Bronchial epithelial cell (primary cell): ENCODE data around the gene HOXC5. TPM values are rescaled to one million over a fixed set of nuclear protein-coding genes. Genes with fewer than 3 reads are reported as not detected.
A peak's percentile ranks its signal among the peaks of the same experiment; 100 is the strongest.

Source experiments
- DNase-seq: peaks from one replicate; pipeline ENCODE4 v3.0.0-alpha.2; 2010; ENCODE audit warnings: low read depth
- FAIRE-seq: peaks from 2 replicates; lab custom pipeline; 2011; peaks lifted over from hg19 to GRCh38; lab: Jason Lieb, UNC
- H3K27me3 ChIP-seq: 2 replicates; pipeline ENCODE4 v1.5.1; 2011; ENCODE audit warnings: low read length; ENCODE audit not compliant: control insufficient read depth, insufficient read depth
- H3K36me3 ChIP-seq: 2 replicates; pipeline ENCODE4 v1.5.1; 2011; ENCODE audit warnings: low read length; ENCODE audit not compliant: control insufficient read depth, insufficient read depth
- H3K4me3 ChIP-seq: 2 replicates; pipeline ENCODE4 v1.5.1; 2011; ENCODE audit warnings: mild to moderate bottlenecking, low read depth, low read length, control low read depth
- CTCF ChIP-seq: IDR thresholded peaks from 2 replicates; pipeline ENCODE4 v1.5.1; 2011; ENCODE audit warnings: mild to moderate bottlenecking, moderate library complexity, low read length, control low read depth, inconsistent platforms; ENCODE audit not compliant: insufficient read depth, severe bottlenecking
- total RNA-seq: library from RNA; depleted of rRNA; stranded (reverse); fragments of >200 nt; gene quantifications from 2 replicates; pipeline ENCODE4 v1.2.1, GENCODE V29; 2014

The HOXC5 gene
- total RNA-seq, 1 donor from 2014 or later = not detected

GRCh38 chr12:53990311-53991076 is 42.4 kb upstream of the HOXC5 start:
- H3K27me3 ChIP-seq = peaks cover 88% of the 10 kb centered on the region
- no peak for FAIRE-seq

GRCh38 chr12:53991077-53991460 is 41.8 kb upstream of the HOXC5 start:
- DNase-seq (no peak), FAIRE-seq (peak; percentile 13)
- no peaks in the 10 kb centered on the region for H3K36me3 ChIP-seq
- H3K4me3 ChIP-seq = no peak overlapping the region
- no peak for TF ChIP-seq CTCF
- H3K27me3 ChIP-seq = peaks cover 86% of the 10 kb centered on the region

More at GRCh38 chr12:53990311-53991076, 42.4 kb upstream of the HOXC5 start:
- TF ChIP-seq CTCF = no peak
- no peak for DNase-seq
- no peaks in the 10 kb centered on the region for H3K36me3 ChIP-seq
- no peak overlapping the region for H3K4me3 ChIP-seq

- H3K4me3 ChIP-seq = no peak overlapping the region
- H3K36me3 ChIP-seq = no peaks in the 10 kb centered on the region
- H3K27me3 ChIP-seq = peaks cover 86% of the 10 kb centered on the region
- no peak for FAIRE-seq
- no peak for TF ChIP-seq CTCF
- DNase-seq = no peak
Observed at GRCh38 chr12:53992377-53992889, 40.4 kb upstream of the HOXC5 start.

GRCh38 chr12:53993162-53994008 is 39.5 kb upstream of the HOXC5 start:
- H3K4me3 ChIP-seq = no peak overlapping the region
- FAIRE-seq = no peak

GRCh38 chr12:53994009-53994263 is 38.9 kb upstream of the HOXC5 start:
- no peak for FAIRE-seq

More at GRCh38 chr12:53993162-53994008, 39.5 kb upstream of the HOXC5 start:
- DNase-seq = no peak
- no peak for TF ChIP-seq CTCF
- Histone ChIP-seq H3K27me3 (peaks cover 89% of the 10 kb centered on the region), H3K36me3 (no peaks in the 10 kb centered on the region)

More at GRCh38 chr12:53994009-53994263, 38.9 kb upstream of the HOXC5 start:
- no peak for TF ChIP-seq CTCF
- Histone ChIP-seq H3K36me3 (no peaks in the 10 kb centered on the region), H3K4me3 (no peak overlapping the region), H3K27me3 (peaks cover 89% of the 10 kb centered on the region)
- DNase-seq = no peak
